Breast epithelium (tissue), 4 donors: ENCODE measurements around the gene MYO1B. TPM values are rescaled to one million over a fixed set of nuclear protein-coding genes. Genes with fewer than 3 reads are reported as not detected.

ENCODE experiments used
- DNase-seq, 2 donors: peaks; one replicate each; pipeline ENCODE4 v3.0.0-alpha.2; 2019; ENCODE audit warnings: low spot score in 2 of 2
- H3K27ac ChIP-seq, 2 donors: fragments of 200-600 bp; sonication (generic) in 1 of 2; one replicate each; pipeline ENCODE4 v1.5.1; 2016 to 2019; ENCODE audit warnings: mild to moderate bottlenecking in 1 of 2
- H3K27me3 ChIP-seq, 2 donors: fragments of 200-600 bp; sonication (generic) in 1 of 2; one replicate each; pipeline versions ENCODE4 v1.5.1 to v1.6.0; 2017 to 2019; ENCODE audit warnings: control low read depth in 1 of 2, mild to moderate bottlenecking in 1 of 2
- H3K36me3 ChIP-seq: fragments of 200-600 bp; one replicate; pipeline ENCODE4 v1.5.1; 2019
- H3K4me1 ChIP-seq, 2 donors: fragments of 200-600 bp; sonication (generic); one replicate each; pipeline ENCODE4 v1.5.1; 2016 to 2019; ENCODE audit warnings: control low read depth in 1 of 2
- H3K4me3 ChIP-seq, 3 donors: fragments of 200-600 bp; sonication (generic); 1 replicate in 2 of 3; 2 replicates in 1 of 3; pipeline ENCODE4 v1.5.1; 2016 to 2019; ENCODE audit warnings: mild to moderate bottlenecking in 3 of 3, moderate library complexity in 2 of 3
- H3K9me3 ChIP-seq, 2 donors: fragments of 200-600 bp; sonication (generic) in 1 of 2; one replicate each; pipeline ENCODE4 v1.5.1; 2016 to 2019; ENCODE audit warnings: control low read depth in 1 of 2
- POLR2A ChIP-seq: fragments of 450-650 bp; IDR thresholded peaks from one replicate; pipeline ENCODE4 v1.6.1; 2016; ENCODE audit warnings: antibody characterized with exemption, mild to moderate bottlenecking, moderate library complexity
- POLR2AphosphoS5 ChIP-seq, 3 donors: sonication (generic); formaldehyde crosslinking; IDR thresholded peaks; one replicate each; pipeline ENCODE4 v1.6.1; 2017; ENCODE audit warnings: antibody characterized with exemption in 3 of 3
- intact Hi-C: fragments of 100-400 bp; cut with DNase I; formaldehyde crosslinking; loops from one replicate; pipeline ENCODE4 v1.15.1; 2023; ENCODE audit warnings: low total_unique reads
- total RNA-seq, 3 donors: library from RNA; depleted of rRNA; stranded (reverse); fragments of >200 nt; gene quantifications; one replicate each; pipeline ENCODE4 v1.1.0, GENCODE V29; 2016
- TF ChIP-seq, protein P1 (sequence below), 3 donors: fragments of 450-650 bp; IDR thresholded peaks; one replicate each; pipeline ENCODE4 v1.5.1; 2016 to 2017; ENCODE audit warnings: antibody characterized with exemption in 3 of 3, mild to moderate bottlenecking in 3 of 3, moderate library complexity in 3 of 3

Gene MYO1B
- total RNA-seq, 3 donors from 2014 or later = 34.1 to 73.9 (median 63.9) TPM

GRCh38 chr2:191470306-191470705 lies 225.1 kb downstream of the MYO1B start:
- Histone ChIP-seq H3K4me3 (no peak overlapping the region), H3K36me3 (no peaks in the 10 kb centered on the region), H3K9me3 (no peaks in the 10 kb centered on the region), H3K4me1 (no peaks in the 10 kb centered on the region), H3K27ac (no peak overlapping the region), H3K27me3 (no peaks in the 10 kb centered on the region)
- DNase-seq = no peak
- intact Hi-C loops = no loop called here
- TF ChIP-seq POLR2A (no peak), POLR2AphosphoS5 (IDR thresholded peaks at IDR 0.05) (no peak)
- TF ChIP-seq, protein P1, sequence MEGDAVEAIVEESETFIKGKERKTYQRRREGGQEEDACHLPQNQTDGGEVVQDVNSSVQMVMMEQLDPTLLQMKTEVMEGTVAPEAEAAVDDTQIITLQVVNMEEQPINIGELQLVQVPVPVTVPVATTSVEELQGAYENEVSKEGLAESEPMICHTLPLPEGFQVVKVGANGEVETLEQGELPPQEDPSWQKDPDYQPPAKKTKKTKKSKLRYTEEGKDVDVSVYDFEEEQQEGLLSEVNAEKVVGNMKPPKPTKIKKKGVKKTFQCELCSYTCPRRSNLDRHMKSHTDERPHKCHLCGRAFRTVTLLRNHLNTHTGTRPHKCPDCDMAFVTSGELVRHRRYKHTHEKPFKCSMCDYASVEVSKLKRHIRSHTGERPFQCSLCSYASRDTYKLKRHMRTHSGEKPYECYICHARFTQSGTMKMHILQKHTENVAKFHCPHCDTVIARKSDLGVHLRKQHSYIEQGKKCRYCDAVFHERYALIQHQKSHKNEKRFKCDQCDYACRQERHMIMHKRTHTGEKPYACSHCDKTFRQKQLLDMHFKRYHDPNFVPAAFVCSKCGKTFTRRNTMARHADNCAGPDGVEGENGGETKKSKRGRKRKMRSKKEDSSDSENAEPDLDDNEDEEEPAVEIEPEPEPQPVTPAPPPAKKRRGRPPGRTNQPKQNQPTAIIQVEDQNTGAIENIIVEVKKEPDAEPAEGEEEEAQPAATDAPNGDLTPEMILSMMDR (IDR thresholded peaks at IDR 0.05) = no peak

- H3K27me3 ChIP-seq = no peaks in the 10 kb centered on the region
- no peak for DNase-seq
- no peaks in the 10 kb centered on the region for H3K9me3 ChIP-seq
- TF ChIP-seq, protein P1 (IDR thresholded peaks at IDR 0.05) = no peak
- TF ChIP-seq POLR2AphosphoS5 (IDR thresholded peaks at IDR 0.05) (no peak), POLR2A (no peak)
- H3K27ac ChIP-seq = no peak overlapping the region
- intact Hi-C loops = no loop called here
- H3K4me3 ChIP-seq = no peak overlapping the region
- no peaks in the 10 kb centered on the region for H3K36me3 ChIP-seq
- peaks cover under 1% of the 10 kb centered on the region in 2 donors for H3K4me1 ChIP-seq
These were observed 229.3 kb downstream of the MYO1B start for GRCh38 chr2:191474464-191474863.

Other genes with a start within 250 kb of the MYO1B start
- 10 to 100 TPM; 44.2 to 79.6 (median 59.4) TPM for gene STAT1, start 231.2 kb upstream of the MYO1B start, total RNA-seq
- gene STAT4, start 94.4 kb upstream of the MYO1B start, total RNA-seq = 1 to 10 TPM; 1.6 to 5.9 (median 3.6) TPM